Urinary bladder (tissue), 4 donors: ENCODE results near the gene RAET1E. TPM values are rescaled to one million over a fixed set of nuclear protein-coding genes. Genes with fewer than 3 reads are reported as not detected.
"Not testable (repeated sequence)": the region's sequence is repeated elsewhere in the genome, so short reads cannot be mapped to it uniquely, and the experiment has no call there.

ENCODE experiments used
- DNase-seq: peaks from one replicate; pipeline ENCODE4 v3.0.0-alpha.2; 2015; ENCODE audit errors: extremely low spot score
- H3K27ac ChIP-seq: one replicate; pipeline ENCODE4 v1.5.1; 2013; ENCODE audit warnings: low read depth, mild to moderate bottlenecking, moderate library complexity
- H3K36me3 ChIP-seq: one replicate; pipeline ENCODE4 v1.6.1; 2013; ENCODE audit warnings: mild to moderate bottlenecking, moderate library complexity; ENCODE audit not compliant: insufficient read depth
- H3K4me1 ChIP-seq: one replicate; pipeline ENCODE4 v1.6.1; 2013; ENCODE audit warnings: mild to moderate bottlenecking, moderate library complexity; ENCODE audit not compliant: insufficient read depth
- H3K4me3 ChIP-seq: one replicate; pipeline ENCODE4 v1.5.1; 2013; ENCODE audit warnings: low read depth, low read length
- WGBS: extraction: QIAGEN DNeasy Blood & Tissue Kit; methylation state at CpG from one replicate; pipeline ENCODE4 v1.1.7; 2013; 5-methylcytosine and 5-hydroxymethylcytosine counted together
- polyA plus RNA-seq: library from polyadenylated mRNA; stranded (reverse); fragments of 200-250 nt; gene quantifications from one replicate; pipeline ENCODE4 v1.2.3, GENCODE V29; 2013
- total RNA-seq: library from RNA; depleted of rRNA; stranded (reverse); fragments of >200 nt; gene quantifications from one replicate; pipeline ENCODE4 v1.2.3, GENCODE V29; 2014
- donor health status: healthy with polysubstance abuse.
- donor health status: healthy.

Gene RAET1E
- total and polyA plus RNA-seq, 2 donors, result 0.74 to 0.99 TPM

DNA sequence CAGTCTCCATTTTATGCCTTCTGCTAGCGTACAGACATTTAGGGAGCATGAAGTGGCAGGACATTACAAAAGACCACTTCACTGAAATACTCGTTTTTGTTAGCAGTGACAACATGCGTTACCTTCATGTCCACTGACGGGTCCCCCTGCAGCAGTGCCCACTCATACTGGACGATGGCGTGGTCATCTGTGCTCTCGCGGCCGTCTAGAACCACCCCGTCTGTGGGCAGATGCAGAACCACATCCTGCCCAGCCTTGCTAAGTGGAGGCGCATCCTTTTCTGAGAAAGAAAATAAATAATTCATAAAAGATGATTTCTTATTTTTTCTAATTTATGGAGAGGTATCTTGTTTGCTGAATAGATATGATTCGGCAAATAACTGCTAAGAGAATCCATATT is 45.0 kb downstream of the RAET1E start:
- Histone ChIP-seq H3K27ac (no peak overlapping the region), H3K4me3 (no peak overlapping the region), H3K36me3 (no peaks in the 10 kb centered on the region), H3K4me1 (no peaks in the 10 kb centered on the region)
- WGBS, result 93% methylated on average over 12 of the region's 12 CpGs
- DNase-seq, result no peak

DNA sequence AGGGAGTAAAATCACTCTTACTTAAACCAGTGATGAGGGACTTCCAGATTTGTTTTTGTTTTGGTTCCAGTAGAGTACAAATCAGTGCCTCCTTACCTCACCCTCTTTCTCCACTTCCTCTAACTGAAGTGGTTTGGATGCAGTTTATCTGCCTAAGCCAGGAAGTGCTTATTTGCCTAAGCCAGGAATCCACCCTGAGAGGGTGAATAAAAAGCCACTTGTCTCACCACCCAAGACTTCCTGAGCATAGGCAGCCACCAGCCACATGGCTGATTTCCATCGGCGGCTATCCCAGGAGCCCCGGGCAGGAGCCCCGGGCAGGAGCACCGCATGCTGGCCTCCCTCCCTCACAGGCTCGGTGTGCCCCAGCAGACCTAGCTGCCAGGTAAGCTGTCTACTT is 45.7 kb downstream of the RAET1E start:
- no peak overlapping the region for H3K27ac ChIP-seq

DNA sequence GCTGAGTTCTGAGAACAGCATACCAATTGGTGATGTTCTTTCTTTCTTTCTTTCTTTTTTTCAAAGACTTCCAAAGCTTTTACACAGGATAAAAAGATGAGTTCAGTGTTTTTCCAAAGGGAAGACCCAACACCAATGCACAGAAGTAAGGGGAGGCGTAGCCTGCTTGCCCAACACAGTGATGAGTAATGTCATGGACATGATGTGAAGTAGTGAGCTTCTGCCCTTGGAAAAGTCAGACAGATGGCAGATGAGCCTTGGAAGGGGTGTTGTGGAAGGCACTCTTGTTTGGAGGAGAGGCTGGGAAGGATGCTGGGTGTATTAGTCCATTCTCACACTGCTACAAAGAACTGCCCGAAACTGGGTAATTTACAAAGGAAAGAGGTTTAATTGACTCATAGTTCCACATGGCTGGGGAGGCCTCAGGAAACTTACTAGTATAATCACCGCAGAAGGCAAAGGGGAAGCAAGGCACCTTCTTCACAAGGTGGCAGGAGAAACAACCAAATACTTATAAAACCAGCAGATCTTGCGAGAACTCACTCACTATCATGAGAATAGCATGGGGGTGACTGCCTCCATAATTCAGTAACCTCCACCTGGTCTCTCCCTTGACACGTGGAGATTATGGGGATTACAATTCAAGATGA is 46.3 kb downstream of the RAET1E start:
- H3K4me1 ChIP-seq, result no peaks in the 10 kb centered on the region
- no peak for DNase-seq
- no peak overlapping the region for H3K27ac ChIP-seq
- 89% methylated on average over 5 of the region's 5 CpGs for WGBS
- H3K4me3 ChIP-seq, result no peak overlapping the region
- H3K36me3 ChIP-seq, result no peaks in the 10 kb centered on the region

More for the DNA sequence above, 45.7 kb downstream of the RAET1E start:
- DNase-seq, result no peak
- Histone ChIP-seq H3K4me1 (no peaks in the 10 kb centered on the region), H3K4me3 (no peak overlapping the region), H3K36me3 (no peaks in the 10 kb centered on the region)
- WGBS, result 74% methylated on average over 6 of the region's 6 CpGs

DNA sequence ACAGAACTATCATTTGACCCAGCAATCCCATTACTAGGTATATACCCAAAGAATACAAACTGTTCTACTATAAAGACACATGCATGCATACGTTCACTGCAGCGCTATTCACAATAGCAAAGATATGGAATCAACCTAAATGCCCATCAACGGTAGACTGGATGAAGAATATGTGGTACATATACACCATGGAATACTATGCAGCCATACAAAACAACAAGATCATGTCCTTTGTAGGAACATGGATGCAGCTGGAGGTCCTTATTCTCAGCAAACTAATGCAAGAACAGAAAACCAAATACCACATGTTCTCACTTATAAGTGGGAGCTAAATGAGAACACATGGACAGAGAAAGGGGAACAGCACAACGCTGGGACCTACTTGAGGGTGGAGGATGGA is 49.6 kb downstream of the RAET1E start:
- not testable (repeated sequence) for H3K4me3 ChIP-seq, H3K36me3 ChIP-seq, DNase-seq, H3K27ac ChIP-seq, H3K4me1 ChIP-seq
- WGBS, result 83% methylated on average over 4 of the region's 4 CpGs

Other genes starting within 250 kb of the RAET1E start
- 28.8 TPM for gene KATNA1, start 249.4 kb downstream of the RAET1E start, total RNA-seq
- 18.8 TPM for gene KATNA1, start 249.4 kb downstream of the RAET1E start, polyA plus RNA-seq
- 36.7 TPM for gene LATS1, start 180.0 kb downstream of the RAET1E start, total RNA-seq
- 12.1 TPM for gene LATS1, start 180.0 kb downstream of the RAET1E start, polyA plus RNA-seq
- 30.2 TPM for gene NUP43, start 151.6 kb downstream of the RAET1E start, total RNA-seq
- gene NUP43, start 151.6 kb downstream of the RAET1E start, polyA plus RNA-seq, result 10.8 TPM
- 65.5 TPM for gene PCMT1, start 148.4 kb downstream of the RAET1E start, total RNA-seq
- gene PCMT1, start 148.4 kb downstream of the RAET1E start, polyA plus RNA-seq, result 104 TPM
- gene LRP11, start 33.8 kb downstream of the RAET1E start, total RNA-seq, result 50.2 TPM
- gene LRP11, start 33.8 kb downstream of the RAET1E start, polyA plus RNA-seq, result 26.6 TPM
- gene RAET1G, start 25.0 kb upstream of the RAET1E start, total RNA-seq, result 1.2 TPM
- 3.4 TPM for gene RAET1G, start 25.0 kb upstream of the RAET1E start, polyA plus RNA-seq
- 0.26 TPM for gene ULBP2, start 43.9 kb upstream of the RAET1E start, total RNA-seq
- 0.49 TPM for gene ULBP2, start 43.9 kb upstream of the RAET1E start, polyA plus RNA-seq
- 0.16 TPM for gene ULBP1, start 65.8 kb upstream of the RAET1E start, total RNA-seq
- 0.03 TPM for gene ULBP1, start 65.8 kb upstream of the RAET1E start, polyA plus RNA-seq
- gene RAET1L, start 127.4 kb upstream of the RAET1E start, total RNA-seq, result not detected
- gene RAET1L, start 127.4 kb upstream of the RAET1E start, polyA plus RNA-seq, result not detected
- 3.4 TPM for gene ULBP3, start 171.0 kb upstream of the RAET1E start, total RNA-seq
- 1.1 TPM for gene ULBP3, start 171.0 kb upstream of the RAET1E start, polyA plus RNA-seq
- 0.42 TPM for gene PPP1R14C, start 244.9 kb upstream of the RAET1E start, total RNA-seq
- gene PPP1R14C, start 244.9 kb upstream of the RAET1E start, polyA plus RNA-seq, result 0.08 TPM